Hepatocyte (in vitro differentiated cells): ENCODE data around the gene CD27. TPM values are rescaled to one million over a fixed set of nuclear protein-coding genes. Genes with fewer than 3 reads are reported as not detected.

ENCODE experiments used
- DNase-seq: peaks from one replicate; pipeline ENCODE4 v3.0.0-alpha.2; 2016; ENCODE audit warnings: low spot score
- H2AFZ ChIP-seq: fragments of 200-600 bp; sonication (generic); 2 replicates; pipeline ENCODE4 v1.6.0; 2016; ENCODE audit warnings: antibody characterized with exemption, mild to moderate bottlenecking
- H3K27ac ChIP-seq: fragments of 200-600 bp; sonication (generic); 2 replicates; pipeline ENCODE4 v1.5.1; 2016; ENCODE audit warnings: mild to moderate bottlenecking
- H3K27me3 ChIP-seq: fragments of 200-600 bp; sonication (generic); 2 replicates; pipeline ENCODE4 v1.6.1; 2016
- H3K36me3 ChIP-seq: fragments of 200-600 bp; sonication (generic); replicated peaks from 2 replicates; pipeline ENCODE4 v1.5.1; 2016; ENCODE audit warnings: low read depth; ENCODE audit not compliant: insufficient read depth
- H3K4me1 ChIP-seq: fragments of 200-600 bp; sonication (generic); 2 replicates; pipeline ENCODE4 v1.5.1; 2016; ENCODE audit warnings: mild to moderate bottlenecking, moderate library complexity; ENCODE audit not compliant: insufficient read depth
- H3K4me2 ChIP-seq: fragments of 200-600 bp; sonication (generic); 2 replicates; pipeline ENCODE4 v1.6.0; 2016
- H3K4me3 ChIP-seq: fragments of 200-600 bp; sonication (generic); 2 replicates; pipeline ENCODE4 v1.5.1; 2016; ENCODE audit warnings: mild to moderate bottlenecking
- H3K79me2 ChIP-seq: fragments of 200-600 bp; sonication (generic); 2 replicates; pipeline ENCODE4 v1.6.0; 2017; ENCODE audit warnings: mild to moderate bottlenecking
- H3K9me2 ChIP-seq: fragments of 200-600 bp; sonication (generic); replicated peaks from 2 replicates; pipeline ENCODE4 v1.6.0; 2017; ENCODE audit warnings: mild to moderate bottlenecking; ENCODE audit not compliant: insufficient read depth
- H3K9me3 ChIP-seq: fragments of 200-600 bp; sonication (generic); 2 replicates; pipeline ENCODE4 v1.5.1; 2016; ENCODE audit warnings: low read depth, mild to moderate bottlenecking
- H4K20me1 ChIP-seq: fragments of 200-600 bp; sonication (generic); 2 replicates; pipeline ENCODE4 v1.6.0; 2016; ENCODE audit warnings: mild to moderate bottlenecking; ENCODE audit not compliant: insufficient read depth, poor library complexity, severe bottlenecking
- CTCF ChIP-seq: fragments of 200-600 bp; sonication (generic); IDR thresholded peaks from 2 replicates; pipeline ENCODE4 v1.5.1; 2016; ENCODE audit warnings: antibody characterized with exemption, mild to moderate bottlenecking; ENCODE audit not compliant: poor library complexity
- EZH2 ChIP-seq: fragments of 200-600 bp; sonication (generic); IDR thresholded peaks from 2 replicates; pipeline ENCODE4 v1.6.1; 2016; ENCODE audit warnings: antibody characterized with exemption, mild to moderate bottlenecking, borderline replicate concordance
- EZH2phosphoT487 ChIP-seq: fragments of 200-600 bp; sonication (generic); IDR thresholded peaks from one replicate; pipeline ENCODE4 v1.6.1; 2018; ENCODE audit warnings: antibody characterized with exemption, mild to moderate bottlenecking, low read depth, moderate library complexity; ENCODE audit not compliant: unreplicated experiment, severe bottlenecking
- WGBS: methylation state at CpG from one replicate; pipeline ENCODE4 v1.1.6; 2016; ENCODE audit warnings: low lambda C conversion rate; ENCODE audit errors: missing lambda C conversion rate; 5-methylcytosine and 5-hydroxymethylcytosine counted together
- polyA plus RNA-seq: library from polyadenylated mRNA; unstranded; fragments of >200 nt; fragmentation: Nextera tagmentation; extraction: Ambion mirVana; gene quantifications from 2 replicates; pipeline ENCODE4 v1.2.1, GENCODE V29; 2016
- total RNA-seq: library from RNA; depleted of rRNA; stranded (reverse); fragments of >200 nt; gene quantifications from 2 replicates; pipeline ENCODE4 v1.2.3, GENCODE V29; 2014

CD27 gene
- total and polyA plus RNA-seq, 2 experiments from 2014 or later, result 0.15 TPM; not detected in 1

GRCh38 chr12:6461401-6462233, 16.9 kb downstream of the CD27 start:
- Histone ChIP-seq H3K9me2 (no peaks in the 10 kb centered on the region), H3K36me3 (no peaks in the 10 kb centered on the region), H4K20me1 (no peaks in the 10 kb centered on the region), H3K79me2 (no peaks in the 10 kb centered on the region), H2AFZ (no peak overlapping the region), H3K9me3 (no peaks in the 10 kb centered on the region), H3K4me1 (no peaks in the 10 kb centered on the region), H3K27me3 (no peaks in the 10 kb centered on the region), H3K4me3 (no peak overlapping the region), H3K4me2 (no peak overlapping the region), H3K27ac (no peak overlapping the region)
- no peak for DNase-seq
- TF ChIP-seq EZH2phosphoT487 (no peak), EZH2 (no peak), CTCF (no peak)
- 90% methylated on average over 15 of the region's 15 CpGs for WGBS

GRCh38 chr12:6462234-6462995, 17.7 kb downstream of the CD27 start:
- 96% methylated on average over 14 of the region's 14 CpGs for WGBS
- no peaks in the 10 kb centered on the region for H3K36me3 ChIP-seq
- no peak for DNase-seq
- TF ChIP-seq EZH2phosphoT487 (no peak), CTCF (no peak), EZH2 (no peak)
- H3K9me3 ChIP-seq, result no peaks in the 10 kb centered on the region
- H3K4me1 ChIP-seq, result no peaks in the 10 kb centered on the region
- H3K4me3 ChIP-seq, result no peak overlapping the region
- no peaks in the 10 kb centered on the region for H3K9me2 ChIP-seq
- no peak overlapping the region for H3K4me2 ChIP-seq
- no peaks in the 10 kb centered on the region for H4K20me1 ChIP-seq
- no peaks in the 10 kb centered on the region for H3K79me2 ChIP-seq
- no peaks in the 10 kb centered on the region for H3K27me3 ChIP-seq
- H3K27ac ChIP-seq, result no peak overlapping the region
- H2AFZ ChIP-seq, result no peak overlapping the region

- Histone ChIP-seq H3K27ac (no peak overlapping the region), H3K4me1 (no peaks in the 10 kb centered on the region), H3K27me3 (no peaks in the 10 kb centered on the region), H3K4me2 (no peak overlapping the region), H2AFZ (no peak overlapping the region), H3K79me2 (peaks cover under 1% of the 10 kb centered on the region), H3K4me3 (no peak overlapping the region), H3K9me2 (no peaks in the 10 kb centered on the region), H3K9me3 (no peaks in the 10 kb centered on the region), H4K20me1 (no peaks in the 10 kb centered on the region), H3K36me3 (no peaks in the 10 kb centered on the region)
- no peak for TF ChIP-seq EZH2phosphoT487
- no peak for TF ChIP-seq CTCF
- TF ChIP-seq EZH2, result no peak
- WGBS, result 94% methylated on average over 7 of the region's 7 CpGs
- no peak for DNase-seq
Observed at GRCh38 chr12:6463216-6463615, 18.5 kb downstream of the CD27 start.
